ENCODE results near the gene MIDN. TPM values are rescaled to one million over a fixed set of nuclear protein-coding genes. Genes with fewer than 3 reads are reported as not detected.
A peak's percentile ranks its signal among the peaks of the same experiment; 100 is the strongest.

The MIDN gene
- total RNA-seq, 1 donor from 2014 or later, result 68.3 TPM

DNA sequence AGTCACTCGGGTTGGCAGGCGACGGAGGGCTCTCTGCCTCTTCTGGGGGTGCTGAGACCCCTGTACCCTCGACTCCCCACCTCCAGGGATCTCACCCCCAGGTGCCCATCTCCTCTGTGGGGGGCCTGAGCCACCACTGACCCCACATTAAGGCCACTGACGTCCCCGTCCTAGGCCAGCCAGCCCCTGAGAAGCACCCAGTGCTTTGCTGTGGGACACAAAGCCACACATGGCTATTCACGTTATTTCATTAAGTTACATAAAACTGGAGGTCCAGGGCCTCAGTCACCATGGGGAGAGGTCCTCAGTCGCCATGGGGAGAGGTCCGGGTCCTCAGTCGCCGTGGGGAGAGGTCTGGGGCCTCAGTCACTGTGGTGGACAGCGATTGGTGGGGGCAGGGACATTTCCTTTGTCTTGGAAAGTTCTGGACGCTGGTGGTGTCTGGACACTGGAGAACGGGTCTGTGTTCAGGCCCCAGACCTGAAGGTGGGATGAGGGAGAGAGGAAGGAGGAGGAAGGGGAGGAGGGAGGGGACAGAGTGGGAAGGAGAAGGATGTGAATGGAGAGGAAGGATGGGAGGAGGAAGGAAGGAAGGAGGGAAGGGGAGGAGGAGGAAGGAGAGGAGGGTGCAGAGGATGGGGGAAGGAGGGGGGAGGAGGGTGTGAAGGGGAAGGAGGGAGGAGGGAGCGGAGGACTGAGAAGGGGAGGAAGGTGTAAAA lies 33.3 kb downstream of the MIDN start:
- no peaks in the 10 kb centered on the region for H3K9me3 Mint-ChIP-seq (ENCODE audit: low read depth)
- no peak overlapping the region for H3K4me3 Mint-ChIP-seq (ENCODE audit: unreplicated experiment)
- TF ChIP-seq, protein P1, sequence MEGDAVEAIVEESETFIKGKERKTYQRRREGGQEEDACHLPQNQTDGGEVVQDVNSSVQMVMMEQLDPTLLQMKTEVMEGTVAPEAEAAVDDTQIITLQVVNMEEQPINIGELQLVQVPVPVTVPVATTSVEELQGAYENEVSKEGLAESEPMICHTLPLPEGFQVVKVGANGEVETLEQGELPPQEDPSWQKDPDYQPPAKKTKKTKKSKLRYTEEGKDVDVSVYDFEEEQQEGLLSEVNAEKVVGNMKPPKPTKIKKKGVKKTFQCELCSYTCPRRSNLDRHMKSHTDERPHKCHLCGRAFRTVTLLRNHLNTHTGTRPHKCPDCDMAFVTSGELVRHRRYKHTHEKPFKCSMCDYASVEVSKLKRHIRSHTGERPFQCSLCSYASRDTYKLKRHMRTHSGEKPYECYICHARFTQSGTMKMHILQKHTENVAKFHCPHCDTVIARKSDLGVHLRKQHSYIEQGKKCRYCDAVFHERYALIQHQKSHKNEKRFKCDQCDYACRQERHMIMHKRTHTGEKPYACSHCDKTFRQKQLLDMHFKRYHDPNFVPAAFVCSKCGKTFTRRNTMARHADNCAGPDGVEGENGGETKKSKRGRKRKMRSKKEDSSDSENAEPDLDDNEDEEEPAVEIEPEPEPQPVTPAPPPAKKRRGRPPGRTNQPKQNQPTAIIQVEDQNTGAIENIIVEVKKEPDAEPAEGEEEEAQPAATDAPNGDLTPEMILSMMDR (IDR thresholded peaks at IDR 0.05), result no peak
- no peaks in the 10 kb centered on the region for H3K27me3 Mint-ChIP-seq (ENCODE audit: low read depth)
- no peak for DNase-seq (ENCODE audit: low spot score)
- peaks cover 10% of the 10 kb centered on the region for H3K4me1 Mint-ChIP-seq (ENCODE audit: low read depth)
- peaks cover 2% of the 10 kb centered on the region for H3K36me3 Mint-ChIP-seq (ENCODE audit: low read depth)
- no peak overlapping the region for H3K27ac Mint-ChIP-seq (ENCODE audit: unreplicated experiment)

DNA sequence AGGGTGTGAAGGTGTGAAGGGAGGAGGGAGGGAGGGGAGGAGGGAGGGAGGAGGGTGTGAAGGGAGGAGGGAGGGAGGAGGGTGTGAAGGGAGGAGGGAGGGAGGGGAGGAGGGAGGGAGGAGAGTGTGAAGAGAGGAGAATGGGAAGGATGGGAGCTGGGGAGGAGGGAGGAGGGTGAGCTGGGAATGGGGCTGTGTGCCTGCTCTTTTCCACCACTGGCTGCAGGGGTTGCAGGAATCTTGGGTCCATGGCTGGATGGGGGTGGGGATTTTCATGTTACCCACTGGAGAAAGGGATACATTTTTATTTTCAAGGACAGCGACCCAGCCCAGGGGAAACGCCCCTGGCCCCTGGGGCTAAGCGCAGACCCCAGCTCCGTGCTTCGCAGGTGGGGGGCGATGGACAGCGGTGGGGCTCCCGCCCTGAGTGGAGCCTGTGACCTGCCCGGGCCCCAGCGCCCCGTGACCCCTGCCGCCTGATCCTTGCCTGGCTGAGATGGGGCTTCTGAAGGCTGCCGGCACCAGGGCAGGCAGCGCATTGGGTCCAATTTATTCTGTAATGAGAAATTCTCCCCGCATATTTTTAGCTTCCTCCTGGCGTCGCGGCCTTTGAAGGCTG lies 34.3 kb downstream of the MIDN start:
- no peak overlapping the region for H3K27ac Mint-ChIP-seq (ENCODE audit: unreplicated experiment)
- no peak for DNase-seq (ENCODE audit: low spot score)
- no peaks in the 10 kb centered on the region for H3K9me3 Mint-ChIP-seq (ENCODE audit: low read depth)
- TF ChIP-seq, protein P1 (IDR thresholded peaks at IDR 0.05), result no peak
- H3K27me3 Mint-ChIP-seq (ENCODE audit: low read depth), result no peaks in the 10 kb centered on the region
- peaks cover 7% of the 10 kb centered on the region for H3K4me1 Mint-ChIP-seq (ENCODE audit: low read depth)
- peaks cover 2% of the 10 kb centered on the region for H3K36me3 Mint-ChIP-seq (ENCODE audit: low read depth)
- no peak overlapping the region for H3K4me3 Mint-ChIP-seq (ENCODE audit: unreplicated experiment)

DNA sequence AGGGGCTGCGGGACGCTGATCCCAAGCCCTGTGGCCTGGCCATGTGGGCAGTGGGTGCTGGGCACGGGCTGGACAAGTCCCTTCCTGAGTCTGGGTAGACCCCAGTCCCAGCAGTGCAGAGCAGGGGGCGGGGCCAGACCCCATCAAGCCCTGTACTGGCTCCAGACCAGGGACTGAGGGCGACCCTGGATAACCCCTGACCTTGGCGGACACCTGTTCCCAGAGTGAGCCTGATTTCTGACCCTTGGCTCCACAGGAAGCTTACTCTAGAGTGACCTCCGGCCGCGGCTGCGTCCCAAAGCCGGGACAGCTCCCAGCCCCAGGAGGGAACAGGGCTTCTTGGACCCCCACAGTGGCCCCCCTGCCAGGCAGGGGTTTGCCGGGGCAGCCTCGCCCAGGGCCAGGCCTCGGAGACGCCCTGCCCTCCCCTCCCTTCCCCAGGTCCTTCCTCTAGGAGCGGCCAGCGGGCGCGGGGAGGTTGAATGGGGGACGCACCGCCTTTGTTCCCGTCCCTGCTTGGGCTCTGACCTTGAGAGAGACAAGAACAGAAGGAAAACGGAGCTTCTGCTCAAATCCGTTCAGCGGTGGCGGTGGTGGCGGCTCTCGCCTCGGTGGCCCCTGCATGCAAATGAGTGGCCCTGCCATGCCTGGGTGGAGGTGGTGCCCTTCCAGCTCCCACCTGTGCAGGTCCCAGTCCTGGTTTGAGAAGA lies 35.0 kb downstream of the MIDN start:
- Mint-ChIP-seq H3K4me3 (ENCODE audit: unreplicated experiment) (no peak overlapping the region), H3K27me3 (ENCODE audit: low read depth) (no peaks in the 10 kb centered on the region), H3K36me3 (ENCODE audit: low read depth) (peaks cover 2% of the 10 kb centered on the region), H3K9me3 (ENCODE audit: low read depth) (no peaks in the 10 kb centered on the region), H3K4me1 (ENCODE audit: low read depth) (peaks cover 7% of the 10 kb centered on the region), H3K27ac (ENCODE audit: unreplicated experiment) (no peak overlapping the region)
- DNase-seq (ENCODE audit: low spot score), result no peak
- TF ChIP-seq, protein P1 (IDR thresholded peaks at IDR 0.05), result no peak

DNA sequence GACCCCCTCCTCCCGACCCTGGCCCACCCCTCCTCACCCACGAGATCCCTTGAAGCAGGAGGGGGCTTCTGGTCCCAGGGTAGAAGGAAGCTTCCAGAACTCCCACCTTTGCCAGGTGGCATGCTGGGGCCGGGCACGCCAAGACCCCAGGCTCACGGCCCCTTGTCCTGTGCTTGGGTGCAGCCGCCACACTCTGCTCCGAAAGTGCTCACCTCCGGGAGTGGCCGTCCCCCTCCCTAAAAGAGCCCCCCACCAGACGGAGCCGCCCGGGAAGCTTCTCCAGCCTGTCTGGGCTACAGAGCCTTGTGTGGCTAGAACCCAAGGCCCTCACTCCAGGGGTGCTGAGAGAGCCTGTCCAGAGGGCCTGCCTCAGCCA lies 35.5 kb downstream of the MIDN start:
- Mint-ChIP-seq H3K9me3 (ENCODE audit: low read depth) (no peaks in the 10 kb centered on the region), H3K27me3 (ENCODE audit: low read depth) (no peaks in the 10 kb centered on the region), H3K4me1 (ENCODE audit: low read depth) (peaks cover 7% of the 10 kb centered on the region), H3K27ac (ENCODE audit: unreplicated experiment) (no peak overlapping the region), H3K36me3 (ENCODE audit: low read depth) (peaks cover 2% of the 10 kb centered on the region), H3K4me3 (ENCODE audit: unreplicated experiment) (peak overlapping the region; percentile 40)
- DNase-seq (ENCODE audit: low spot score), result no peak
- TF ChIP-seq, protein P1 (IDR thresholded peaks at IDR 0.05), result no peak

DNA sequence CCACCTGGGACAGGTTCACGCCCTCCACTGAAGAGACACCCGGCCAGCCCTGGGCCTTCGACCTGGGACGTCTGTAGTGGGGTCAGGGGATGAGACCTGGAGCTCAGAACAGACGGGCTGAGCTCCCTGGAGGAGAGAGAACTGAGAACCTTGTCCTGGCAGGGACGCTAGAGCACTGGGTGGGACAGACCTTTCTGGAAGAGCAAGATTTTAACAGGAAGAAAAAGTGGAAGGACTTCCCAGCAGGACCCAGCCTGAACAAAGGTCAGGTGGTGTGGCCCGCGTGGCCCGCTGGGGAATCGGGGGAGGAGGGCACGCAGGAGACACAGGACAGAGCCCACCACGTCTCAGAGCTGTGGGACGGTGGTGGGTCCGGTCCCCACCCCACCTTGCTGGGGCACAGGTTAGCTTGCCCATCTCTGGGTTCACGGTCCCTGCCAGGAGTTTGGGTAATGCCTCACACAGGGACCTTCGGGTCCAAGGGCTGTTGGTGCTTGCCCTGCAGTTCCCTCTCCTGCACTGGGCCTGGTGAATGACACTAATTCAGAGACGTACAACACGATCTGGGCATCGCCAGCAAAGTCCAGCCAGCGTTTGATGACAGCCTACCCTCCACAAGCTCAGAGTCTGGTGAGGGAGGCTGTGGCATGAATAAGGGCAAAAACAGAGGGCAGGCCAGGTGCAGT lies 36.1 kb downstream of the MIDN start:
- Mint-ChIP-seq H3K9me3 (ENCODE audit: low read depth) (no peaks in the 10 kb centered on the region), H3K4me1 (ENCODE audit: low read depth) (peaks cover 7% of the 10 kb centered on the region), H3K4me3 (ENCODE audit: unreplicated experiment) (peak overlapping the region; percentile 57), H3K27me3 (ENCODE audit: low read depth) (no peaks in the 10 kb centered on the region), H3K36me3 (ENCODE audit: low read depth) (peaks cover 2% of the 10 kb centered on the region), H3K27ac (ENCODE audit: unreplicated experiment) (no peak overlapping the region)
- TF ChIP-seq, protein P1 (IDR thresholded peaks at IDR 0.05), result no peak
- no peak for DNase-seq (ENCODE audit: low spot score)
